ENCODE results near the gene PRIMPOL. TPM values are rescaled to one million over a fixed set of nuclear protein-coding genes. Genes with fewer than 3 reads are reported as not detected.

PRIMPOL gene
- total RNA-seq, 2 experiments from 2014 or later: 21.0 to 25.3 TPM

- H3K27me3 Mint-ChIP-seq: no peaks in the 10 kb centered on the region
- DNase-seq (no peak), ATAC-seq (no peak)
- H3K9me3 Mint-ChIP-seq (ENCODE audit: low read depth): no peaks in the 10 kb centered on the region
- H3K4me3 Mint-ChIP-seq: no peak overlapping the region
- peaks cover 18% of the 10 kb centered on the region for H3K4me1 Mint-ChIP-seq
- CTCF ChIA-PET: no interaction called here
- peaks cover 18% of the 10 kb centered on the region for H3K36me3 Mint-ChIP-seq
- peak overlapping the region; percentile 41 for H3K27ac Mint-ChIP-seq
These were observed 35.1 kb downstream of the PRIMPOL start for GRCh38 chr4:184684491-184685189.

GRCh38 chr4:184688005-184688404, 38.5 kb downstream of the PRIMPOL start:
- DNase-seq: no peak
- H3K36me3 Mint-ChIP-seq: peaks cover 30% of the 10 kb centered on the region
- no peaks in the 10 kb centered on the region for H3K27me3 Mint-ChIP-seq
- H3K4me3 Mint-ChIP-seq: no peak overlapping the region
- CTCF ChIA-PET: no interaction called here
- ATAC-seq: no peak
- no peaks in the 10 kb centered on the region for H3K9me3 Mint-ChIP-seq (ENCODE audit: low read depth)
- H3K27ac Mint-ChIP-seq: no peak overlapping the region
- peaks cover 18% of the 10 kb centered on the region for H3K4me1 Mint-ChIP-seq

- DNase-seq (no peak), ATAC-seq (no peak)
- CTCF ChIA-PET: no interaction called here
- no peak overlapping the region for H3K27ac Mint-ChIP-seq
- peaks cover 32% of the 10 kb centered on the region for H3K36me3 Mint-ChIP-seq
- H3K27me3 Mint-ChIP-seq: no peaks in the 10 kb centered on the region
- H3K9me3 Mint-ChIP-seq (ENCODE audit: low read depth): no peaks in the 10 kb centered on the region
- no peak overlapping the region for H3K4me3 Mint-ChIP-seq
- H3K4me1 Mint-ChIP-seq: peaks cover 18% of the 10 kb centered on the region
These were observed 38.9 kb downstream of the PRIMPOL start for GRCh38 chr4:184688447-184688846.

GRCh38 chr4:184689681-184690080, 40.1 kb downstream of the PRIMPOL start:
- DNase-seq: no peak
- H3K4me1 Mint-ChIP-seq: peaks cover 15% of the 10 kb centered on the region
- H3K4me3 Mint-ChIP-seq: no peak overlapping the region
- no peaks in the 10 kb centered on the region for H3K9me3 Mint-ChIP-seq (ENCODE audit: low read depth)
- H3K36me3 Mint-ChIP-seq: peaks cover 39% of the 10 kb centered on the region
- no peak for ATAC-seq
- no peaks in the 10 kb centered on the region for H3K27me3 Mint-ChIP-seq
- H3K27ac Mint-ChIP-seq: no peak overlapping the region
- CTCF ChIA-PET: no interaction called here

GRCh38 chr4:184693056-184693455, 43.5 kb downstream of the PRIMPOL start:
- DNase-seq (no peak), ATAC-seq (no peak)
- H3K4me3 Mint-ChIP-seq: no peak overlapping the region
- CTCF ChIA-PET: interaction anchor here (0.6 kb wide), 1 partner anchor 430 kb away, joined by 3 read pairs; no protein-coding TSS in a partner anchor
- no peak overlapping the region for H3K27ac Mint-ChIP-seq
- no peaks in the 10 kb centered on the region for H3K9me3 Mint-ChIP-seq (ENCODE audit: low read depth)
- H3K27me3 Mint-ChIP-seq: no peaks in the 10 kb centered on the region
- peaks cover 59% of the 10 kb centered on the region for H3K36me3 Mint-ChIP-seq
- H3K4me1 Mint-ChIP-seq: peaks cover 7% of the 10 kb centered on the region

- ATAC-seq (no peak), DNase-seq (no peak)
- Mint-ChIP-seq H3K9me3 (ENCODE audit: low read depth) (no peaks in the 10 kb centered on the region), H3K4me3 (no peak overlapping the region), H3K4me1 (no peaks in the 10 kb centered on the region), H3K36me3 (peaks cover 61% of the 10 kb centered on the region), H3K27me3 (no peaks in the 10 kb centered on the region), H3K27ac (no peak overlapping the region)
- CTCF ChIA-PET: interaction anchor here (2.0 kb wide), 1 partner anchor 28 kb away, joined by 5 read pairs; no protein-coding TSS in a partner anchor
These were observed 44.9 kb downstream of the PRIMPOL start for GRCh38 chr4:184694412-184694956.

GRCh38 chr4:184695178-184695896, 45.8 kb downstream of the PRIMPOL start:
- Mint-ChIP-seq H3K9me3 (ENCODE audit: low read depth) (no peaks in the 10 kb centered on the region), H3K27ac (peak overlapping the region; percentile 54), H3K4me3 (no peak overlapping the region), H3K4me1 (no peaks in the 10 kb centered on the region), H3K36me3 (peaks cover 63% of the 10 kb centered on the region), H3K27me3 (no peaks in the 10 kb centered on the region)
- DNase-seq: no peak
- ATAC-seq: no peak
- CTCF ChIA-PET: interaction anchor here (2.0 kb wide), 1 partner anchor 28 kb away, joined by 5 read pairs; no protein-coding TSS in a partner anchor

- CTCF ChIA-PET: no interaction called here
- DNase-seq (no peak), ATAC-seq (no peak)
- Mint-ChIP-seq H3K4me1 (no peaks in the 10 kb centered on the region), H3K4me3 (no peak overlapping the region), H3K27ac (no peak overlapping the region), H3K9me3 (ENCODE audit: low read depth) (no peaks in the 10 kb centered on the region), H3K36me3 (peaks cover 65% of the 10 kb centered on the region), H3K27me3 (no peaks in the 10 kb centered on the region)
These were observed 48.4 kb downstream of the PRIMPOL start for GRCh38 chr4:184697956-184698355.

- ATAC-seq: no peak
- H3K4me3 Mint-ChIP-seq: no peak overlapping the region
- H3K9me3 Mint-ChIP-seq (ENCODE audit: low read depth): no peaks in the 10 kb centered on the region
- DNase-seq: no peak
- CTCF ChIA-PET: no interaction called here
- H3K4me1 Mint-ChIP-seq: peaks cover 6% of the 10 kb centered on the region
- peak overlapping the region; percentile 36 for H3K27ac Mint-ChIP-seq
- H3K36me3 Mint-ChIP-seq: peaks cover 70% of the 10 kb centered on the region
- no peaks in the 10 kb centered on the region for H3K27me3 Mint-ChIP-seq
These were observed 50.4 kb downstream of the PRIMPOL start for GRCh38 chr4:184699941-184700340.

- peaks cover 72% of the 10 kb centered on the region for H3K36me3 Mint-ChIP-seq
- CTCF ChIA-PET: no interaction called here
- peaks cover 26% of the 10 kb centered on the region for H3K4me1 Mint-ChIP-seq
- H3K27ac Mint-ChIP-seq: no peak overlapping the region
- H3K27me3 Mint-ChIP-seq: no peaks in the 10 kb centered on the region
- H3K4me3 Mint-ChIP-seq: no peak overlapping the region
- H3K9me3 Mint-ChIP-seq (ENCODE audit: low read depth): no peaks in the 10 kb centered on the region
- DNase-seq (no peak), ATAC-seq (no peak)
These were observed 52.6 kb downstream of the PRIMPOL start for GRCh38 chr4:184702114-184702513.

- CTCF ChIA-PET: interaction anchor here (1.0 kb wide), 1 partner anchor 47 kb away, joined by 3 read pairs; no protein-coding TSS in a partner anchor
- DNase-seq: no peak
- Mint-ChIP-seq H3K27me3 (no peaks in the 10 kb centered on the region), H3K4me3 (peak overlapping the region; percentile 58), H3K4me1 (peaks cover 32% of the 10 kb centered on the region), H3K27ac (peak overlapping the region; percentile 89), H3K36me3 (peaks cover 82% of the 10 kb centered on the region), H3K9me3 (ENCODE audit: low read depth) (no peaks in the 10 kb centered on the region)
- peak; percentile 73 for ATAC-seq
These were observed 56.2 kb downstream of the PRIMPOL start for GRCh38 chr4:184705692-184706091.

- DNase-seq: no peak
- H3K36me3 Mint-ChIP-seq: peaks cover 84% of the 10 kb centered on the region
- ATAC-seq: peak; percentile 18
- peak overlapping the region; percentile 82 for H3K27ac Mint-ChIP-seq
- H3K9me3 Mint-ChIP-seq (ENCODE audit: low read depth): no peaks in the 10 kb centered on the region
- peaks cover 32% of the 10 kb centered on the region for H3K4me1 Mint-ChIP-seq
- no peaks in the 10 kb centered on the region for H3K27me3 Mint-ChIP-seq
- H3K4me3 Mint-ChIP-seq: no peak overlapping the region
- CTCF ChIA-PET: interaction anchor here (1.1 kb wide), 1 partner anchor 9 kb away, joined by 3 read pairs; no protein-coding TSS in a partner anchor
These were observed 56.9 kb downstream of the PRIMPOL start for GRCh38 chr4:184706453-184706852.

- no peaks in the 10 kb centered on the region for H3K27me3 Mint-ChIP-seq
- peaks cover 4% of the 10 kb centered on the region for H3K4me1 Mint-ChIP-seq
- DNase-seq (no peak), ATAC-seq (no peak)
- H3K9me3 Mint-ChIP-seq (ENCODE audit: low read depth): no peaks in the 10 kb centered on the region
- CTCF ChIA-PET: no interaction called here
- H3K36me3 Mint-ChIP-seq: peaks cover 70% of the 10 kb centered on the region
- no peak overlapping the region for H3K4me3 Mint-ChIP-seq
- no peak overlapping the region for H3K27ac Mint-ChIP-seq
These were observed 62.8 kb downstream of the PRIMPOL start for GRCh38 chr4:184712322-184712721.

GRCh38 chr4:184713887-184714286, 64.3 kb downstream of the PRIMPOL start:
- H3K4me1 Mint-ChIP-seq: peaks cover 7% of the 10 kb centered on the region
- ATAC-seq: no peak
- CTCF ChIA-PET: no interaction called here
- H3K9me3 Mint-ChIP-seq (ENCODE audit: low read depth): no peaks in the 10 kb centered on the region
- peaks cover 68% of the 10 kb centered on the region for H3K36me3 Mint-ChIP-seq
- H3K27me3 Mint-ChIP-seq: no peaks in the 10 kb centered on the region
- no peak for DNase-seq
- no peak overlapping the region for H3K27ac Mint-ChIP-seq
- H3K4me3 Mint-ChIP-seq: no peak overlapping the region

Measured in activated CD8-positive, alpha-beta memory T cell treated with anti-CD3 and anti-CD28 coated beads, Interleukin-2, amount 10 ng/mL, durations not matched to agents 7 days and 5 days (primary cell).